H1 (cell line): ENCODE measurements around the gene NEDD8.
A peak's percentile ranks its signal among the peaks of the same experiment; 100 is the strongest.

ENCODE experiments used
- CTCF ChIP-seq, 3 experiments: IDR thresholded peaks; 1 replicate in 2 of 3; 2 replicates in 1 of 3; pipeline versions ENCODE4 v1.5.1 to v1.6.1; 2011; ENCODE audit warnings: low read length in 3 of 3, mild to moderate bottlenecking in 3 of 3, inconsistent platforms in 2 of 3, low read depth in 1 of 3, moderate library complexity in 1 of 3; ENCODE audit not compliant: insufficient read depth in 1 of 3; ENCODE audit errors: control extremely low read depth in 1 of 3
- FOSL1 ChIP-seq: IDR thresholded peaks from 2 replicates; pipeline ENCODE4 v1.6.1; 2011; ENCODE audit warnings: mild to moderate bottlenecking, low read depth, low read length, moderate library complexity; ENCODE audit not compliant: insufficient read depth
- MAX ChIP-seq: IDR thresholded peaks from 2 replicates; pipeline ENCODE4 v1.6.1; 2012; ENCODE audit warnings: inconsistent platforms
- POLR2A ChIP-seq, 2 experiments: IDR thresholded peaks; 1 replicate in 1 of 2; 2 replicates in 1 of 2; pipeline ENCODE4 v1.6.1; 2011; ENCODE audit warnings: low read depth in 2 of 2, low read length in 2 of 2, mild to moderate bottlenecking in 2 of 2; ENCODE audit errors: control extremely low read depth in 1 of 2
- YY1 ChIP-seq: IDR thresholded peaks from 2 replicates; pipeline ENCODE4 v1.6.1; 2011; ENCODE audit warnings: low read depth, mild to moderate bottlenecking, low read length

GRCh38 chr14:24188251-24189058 lies 43.7 kb downstream of the NEDD8 start, which contains the start of gene IPO4:
- TF ChIP-seq FOSL1 (no peak), POLR2A (IDR thresholded peaks at IDR 0.05; ENCODE audit: control extremely low read depth in 1 of 2, low read depth in 2 of 2, low read length in 2 of 2) (peak in 1 of 2 experiments; percentile 91; a peak in 2 of 3 replicates), CTCF (IDR thresholded peaks at IDR 0.05; ENCODE audit: control extremely low read depth in 1 of 3, insufficient read depth in 1 of 3, low read depth in 1 of 3, low read length in 3 of 3) (no peak; a peak in 1 of 4 replicates), YY1 (peak; percentile 80; the same call in 1 of the 2 replicates), MAX (peak; percentile 99)
